Measurements from ENCODE around the gene ADAMTS13. TPM values are rescaled to one million over a fixed set of nuclear protein-coding genes. Genes with fewer than 3 reads are reported as not detected.

The ADAMTS13 gene
- total RNA-seq, 1 donor from 2014 or later: 2.0 TPM

DNA sequence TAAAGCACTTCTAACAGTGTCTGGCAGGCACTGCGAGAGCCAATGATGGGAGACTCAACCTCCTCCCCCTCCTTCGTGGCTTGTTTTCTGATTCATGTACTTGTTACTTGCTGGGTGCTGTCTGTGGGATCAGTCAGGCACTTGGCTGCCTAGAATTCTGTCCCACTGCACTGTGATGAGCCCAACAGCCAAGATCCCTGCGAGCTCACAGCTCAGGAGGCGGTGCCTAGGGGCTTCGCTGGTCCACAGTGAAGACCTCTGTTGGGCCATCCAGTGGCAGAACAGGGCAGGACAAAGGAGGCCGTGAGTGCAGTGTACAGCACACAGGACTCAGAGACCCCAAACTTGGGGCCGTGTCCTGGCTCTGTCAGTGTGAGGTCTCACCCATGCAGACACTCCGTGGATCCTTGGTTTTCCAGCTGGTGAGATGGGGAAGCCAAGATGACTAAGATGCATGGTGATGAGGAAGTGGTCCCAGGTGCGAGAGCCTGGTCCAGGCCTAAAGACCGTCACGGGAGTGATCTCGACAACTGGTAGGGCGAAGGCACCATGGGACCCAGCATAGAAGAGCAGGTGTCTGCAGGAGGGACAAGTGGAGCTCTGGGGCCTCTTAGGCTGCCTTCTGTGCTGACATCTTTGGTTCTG is 83.1 kb downstream of the ADAMTS13 start:
- H3K9me3 ChIP-seq: peaks cover 3% of the 10 kb centered on the region
- DNase-seq (no peak), ATAC-seq (no peak)
- intact Hi-C loops (cut with DNase I): no loop called here
- TF ChIP-seq CTCF (IDR thresholded peaks at IDR 0.05): no peak
- H3K27ac ChIP-seq: peak overlapping the region; percentile 55
- H3K4me3 ChIP-seq: no peak overlapping the region
- H3K36me3 ChIP-seq: no peaks in the 10 kb centered on the region
- H3K27me3 ChIP-seq: no peaks in the 10 kb centered on the region
- peaks cover 15% of the 10 kb centered on the region for H3K4me1 ChIP-seq

DNA sequence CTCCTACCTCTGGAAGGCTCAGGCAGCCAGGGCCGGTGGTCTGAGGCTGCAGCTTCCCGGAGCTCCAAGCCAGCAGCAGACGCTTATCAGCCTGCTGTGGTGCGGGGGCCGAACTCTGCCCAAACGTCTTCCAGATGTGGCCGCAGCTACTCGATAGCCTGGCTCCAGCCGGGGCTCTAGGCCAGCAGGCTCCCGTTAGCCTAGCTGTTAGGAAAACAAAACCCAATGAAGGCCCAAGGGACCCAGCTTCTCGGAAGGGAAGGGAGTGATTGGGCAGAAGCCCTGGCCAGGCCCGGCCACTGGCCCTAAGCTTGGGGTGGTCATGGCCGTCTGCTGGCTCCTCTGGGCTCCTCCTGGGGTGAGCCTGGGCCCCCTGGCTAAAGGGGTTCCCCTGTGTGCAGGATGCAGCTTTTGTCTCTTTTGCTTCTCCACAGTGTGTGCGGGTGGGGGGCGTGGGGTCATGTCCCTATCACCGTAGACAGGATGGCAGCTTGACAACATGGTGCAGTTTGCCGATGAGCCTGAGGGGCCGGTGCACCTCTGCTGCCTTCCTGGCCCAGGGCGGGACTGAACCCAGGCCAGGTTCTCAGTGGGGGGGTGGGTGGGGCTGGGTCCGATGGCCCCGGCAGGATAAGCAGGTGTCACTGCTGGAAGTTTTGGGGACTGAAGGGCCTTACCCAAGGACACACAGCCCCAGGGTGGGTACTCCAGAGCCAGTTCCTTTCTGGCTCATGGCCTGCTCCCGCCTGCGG is 83.9 kb downstream of the ADAMTS13 start:
- no peak for ATAC-seq
- intact Hi-C loops (cut with DNase I): no loop called here
- TF ChIP-seq CTCF (IDR thresholded peaks at IDR 0.05): no peak

GRCh38 chr9:133506653-133507038 is 84.5 kb downstream of the ADAMTS13 start:
- peak; percentile 57 for ATAC-seq
- Histone ChIP-seq H3K27me3 (no peaks in the 10 kb centered on the region), H3K4me3 (no peak overlapping the region), H3K27ac (peak overlapping the region; percentile 55), H3K9me3 (peaks cover 3% of the 10 kb centered on the region), H3K4me1 (peaks cover 15% of the 10 kb centered on the region), H3K36me3 (no peaks in the 10 kb centered on the region)
- TF ChIP-seq CTCF (IDR thresholded peaks at IDR 0.05): no peak
- no peak for DNase-seq
- intact Hi-C loops (cut with DNase I): no loop called here

More for the DNA sequence above, 83.9 kb downstream of the ADAMTS13 start:
- DNase-seq: no peak
- Histone ChIP-seq H3K4me3 (no peak overlapping the region), H3K27ac (peak overlapping the region; percentile 55), H3K36me3 (no peaks in the 10 kb centered on the region), H3K4me1 (peaks cover 15% of the 10 kb centered on the region), H3K9me3 (peaks cover 3% of the 10 kb centered on the region), H3K27me3 (no peaks in the 10 kb centered on the region)

GRCh38 chr9:133507246-133507965 is 85.2 kb downstream of the ADAMTS13 start:
- Histone ChIP-seq H3K27me3 (no peaks in the 10 kb centered on the region), H3K27ac (peak overlapping the region; percentile 32), H3K4me1 (peaks cover 15% of the 10 kb centered on the region), H3K36me3 (no peaks in the 10 kb centered on the region), H3K4me3 (no peak overlapping the region), H3K9me3 (peaks cover 2% of the 10 kb centered on the region)
- intact Hi-C loops (cut with DNase I): no loop called here
- no peak for TF ChIP-seq CTCF (IDR thresholded peaks at IDR 0.05)
- no peak for DNase-seq
- no peak for ATAC-seq

DNA sequence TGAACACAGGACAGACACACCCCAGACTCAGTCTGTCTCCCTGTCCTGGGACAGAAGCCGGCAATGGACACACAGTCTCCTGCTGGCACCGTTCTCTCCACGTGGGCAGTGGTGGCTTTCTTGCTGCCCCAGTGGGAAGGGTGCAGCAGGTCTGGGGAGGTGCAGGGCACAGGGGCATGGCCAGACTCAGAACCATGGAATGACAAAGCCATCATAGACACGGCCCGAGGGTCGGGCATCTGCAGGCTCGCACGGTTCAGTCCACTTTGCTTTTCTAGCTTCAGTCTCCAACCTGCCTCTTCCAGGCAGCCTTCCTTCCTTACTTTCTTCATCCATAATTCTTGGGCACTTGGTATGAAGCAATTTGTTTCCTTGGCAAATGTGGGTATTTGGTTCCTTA is 85.9 kb downstream of the ADAMTS13 start:
- Histone ChIP-seq H3K27me3 (no peaks in the 10 kb centered on the region), H3K27ac (no peak overlapping the region), H3K4me1 (peaks cover 15% of the 10 kb centered on the region), H3K36me3 (no peaks in the 10 kb centered on the region), H3K4me3 (no peak overlapping the region), H3K9me3 (no peaks in the 10 kb centered on the region)
- no peak for ATAC-seq
- TF ChIP-seq CTCF (IDR thresholded peaks at IDR 0.05): no peak
- intact Hi-C loops (cut with DNase I): no loop called here
- no peak for DNase-seq

Other genes with a start within 250 kb of the ADAMTS13 start
- not detected for gene OBP2B, start 213.1 kb upstream of the ADAMTS13 start, total RNA-seq
- gene ABO, start 147.2 kb upstream of the ADAMTS13 start, total RNA-seq: 16.8 TPM
- gene SURF6, start 86.2 kb upstream of the ADAMTS13 start, total RNA-seq: 15.9 TPM
- 25.8 TPM for gene MED22, start 74.2 kb upstream of the ADAMTS13 start, total RNA-seq
- 1,380 TPM for gene RPL7A, start 74.1 kb upstream of the ADAMTS13 start, total RNA-seq
- gene SURF1, start 65.9 kb upstream of the ADAMTS13 start, total RNA-seq: 43.9 TPM
- 12.0 TPM for gene SURF2, start 65.8 kb upstream of the ADAMTS13 start, total RNA-seq
- 142 TPM for gene SURF4, start 46.3 kb upstream of the ADAMTS13 start, total RNA-seq
- 1.2 TPM for gene STKLD1, start 46.0 kb upstream of the ADAMTS13 start, total RNA-seq
- gene REXO4, start 4.4 kb upstream of the ADAMTS13 start, total RNA-seq: 22.6 TPM
- 39.8 TPM for gene CACFD1, start 37.6 kb downstream of the ADAMTS13 start, total RNA-seq
- gene SLC2A6, start 56.7 kb downstream of the ADAMTS13 start, total RNA-seq: 11.4 TPM
- not detected for gene MYMK, start 102.6 kb downstream of the ADAMTS13 start, total RNA-seq
- gene ADAMTSL2, start 112.3 kb downstream of the ADAMTS13 start, total RNA-seq: 17.4 TPM
- gene FAM163B, start 187.0 kb downstream of the ADAMTS13 start, total RNA-seq: not detected
- not detected for gene DBH, start 214.0 kb downstream of the ADAMTS13 start, total RNA-seq

All from upper lobe of right lung (tissue), 1 donor.